K562 (cell line): ENCODE data around the gene GPR37L1. TPM values are rescaled to one million over a fixed set of nuclear protein-coding genes. Genes with fewer than 3 reads are reported as not detected.
A peak's percentile ranks its signal among the peaks of the same experiment; 100 is the strongest.

ENCODE experiments used
- BCL6 ChIP-seq: fragments of 250-450 bp; sonication (Bioruptor Pico); IDR thresholded peaks from 2 replicates; pipeline ENCODE4 v1.4.0; 2020
- CREB1 ChIP-seq, 2 experiments: sonication (generic) in 1 of 2; formaldehyde crosslinking in 1 of 2; IDR thresholded peaks; 2 replicates each; pipeline versions ENCODE4 v1.6.1 to v1.8.0; 2012 to 2022; ENCODE audit warnings: inconsistent platforms in 1 of 2, mild to moderate bottlenecking in 1 of 2, missing genetic modification reagents in 1 of 2, moderate library complexity in 1 of 2
- DNMT1 ChIP-seq: fragments of 450-650 bp; IDR thresholded peaks from 2 replicates; pipeline ENCODE4 v1.6.1; 2016; ENCODE audit warnings: antibody characterized with exemption, mild to moderate bottlenecking
- ELF1 ChIP-seq: fragments of 200-800 bp; sonication (Bioruptor generic); IDR thresholded peaks from 2 replicates; pipeline ENCODE4 v1.6.1; 2016; ENCODE audit warnings: missing genetic modification characterization, missing compliant biosample characterization
- ETV5 ChIP-seq: sonication (generic); formaldehyde crosslinking; IDR thresholded peaks from 2 replicates; pipeline ENCODE4 v1.4.0; 2020; ENCODE audit warnings: low read depth, mild to moderate bottlenecking, missing genetic modification reagents
- EZH2 ChIP-seq: IDR thresholded peaks from 2 replicates; pipeline ENCODE4 v1.6.1; 2012; ENCODE audit warnings: low read depth, mild to moderate bottlenecking, inconsistent platforms, low read length, borderline replicate concordance
- HMGN3 ChIP-seq: IDR thresholded peaks from 2 replicates; pipeline ENCODE4 v1.6.1; 2011; ENCODE audit warnings: borderline replicate concordance, low read depth, mild to moderate bottlenecking, mixed read lengths, low read length; ENCODE audit not compliant: insufficient read length; ENCODE audit errors: extremely low read depth
- PHF8 ChIP-seq: fragments of 200-600 bp; sonication (generic); IDR thresholded peaks from 2 replicates; pipeline ENCODE4 v1.6.1; 2012; ENCODE audit warnings: mixed run types, mild to moderate bottlenecking, inconsistent platforms, low read length, moderate library complexity, borderline replicate concordance
- SMAD2 ChIP-seq: fragments of 150-350 bp; IDR thresholded peaks from 2 replicates; pipeline ENCODE4 v1.6.1; 2014; ENCODE audit warnings: low read depth, mild to moderate bottlenecking, low read length
- SNRNP70 ChIP-seq: fragments of 200-400 bp; formaldehyde crosslinking; optimal IDR thresholded peaks from 2 replicates; pipeline ENCODE3; 2017; ENCODE audit warnings: low read depth, low read length
- TAF1 ChIP-seq: IDR thresholded peaks from 2 replicates; pipeline ENCODE4 v1.6.1; 2011; ENCODE audit warnings: mild to moderate bottlenecking, low read length, moderate library complexity; ENCODE audit not compliant: insufficient read depth, control insufficient read depth, severe bottlenecking; ENCODE audit errors: extremely low read depth
- TFE3 ChIP-seq: fragments of 450-650 bp; formaldehyde crosslinking; IDR thresholded peaks from 2 replicates; pipeline ENCODE4 v1.4.0; 2020; ENCODE audit warnings: mild to moderate bottlenecking, mixed read lengths
- TRIM24 ChIP-seq, 2 experiments: fragments of 450-650 bp; IDR thresholded peaks; 2 replicates each; pipeline ENCODE4 v1.6.1; 2016
- ZNF23 ChIP-seq: fragments of 250-450 bp; sonication (Bioruptor Pico); IDR thresholded peaks from 2 replicates; pipeline ENCODE4 v1.4.0; 2020; ENCODE audit warnings: mild to moderate bottlenecking
- ZNF41 ChIP-seq: fragments of 250-450 bp; sonication (Bioruptor Pico); conservative IDR thresholded peaks from 2 replicates; pipeline ENCODE4 v1.4.0; 2020; ENCODE audit warnings: mild to moderate bottlenecking
- ZNF766 ChIP-seq: fragments of 200-800 bp; sonication (Bioruptor generic); conservative IDR thresholded peaks from 2 replicates; pipeline ENCODE4 v1.6.1; 2016; ENCODE audit warnings: missing genetic modification characterization, missing compliant biosample characterization
- ZSCAN29 ChIP-seq: fragments of 450-650 bp; IDR thresholded peaks from 2 replicates; pipeline ENCODE4 v1.6.1; 2017
- polyA plus RNA-seq, 8 experiments: library from polyadenylated mRNA; depleted of rRNA in 4 of 8; stranded (reverse) in 5 of 8; unstranded in 3 of 8; fragments of >200 nt; fragmentation: Nextera tagmentation in 2 of 8; fragmentation: Illumina TruSeq in 1 of 8; extraction: Ambion mirVana in 2 of 8; extraction: Trizol in 1 of 8; gene quantifications; 2 replicates each; pipeline versions ENCODE4 v1.2.1 to v1.2.3, GENCODE V29; 2011 to 2014; ENCODE audit warnings: inconsistent platforms in 1 of 8, missing spikeins in 1 of 8
- total RNA-seq, 7 experiments: library from RNA; depleted of rRNA in 6 of 7; stranded (reverse); fragments of >200 nt in 6 of 7; fragmentation: Illumina TruSeq in 2 of 7; extraction: Trizol in 2 of 7; gene quantifications; 2 replicates each; pipeline versions ENCODE4 v1.2.1 to v1.2.3, GENCODE V29; 2011 to 2021; ENCODE audit warnings: low replicate concordance in 1 of 7
- TF ChIP-seq, protein P1 (sequence below): fragments of 250-450 bp; sonication (Bioruptor Pico); IDR thresholded peaks from 2 replicates; pipeline ENCODE4 v1.5.0; 2022; ENCODE audit warnings: mild to moderate bottlenecking
- TF ChIP-seq, protein P2 (sequence below): sonication (generic); formaldehyde crosslinking; IDR thresholded peaks from 2 replicates; pipeline ENCODE4 v1.8.0; 2022; ENCODE audit warnings: mild to moderate bottlenecking, low read depth, missing genetic modification reagents
- TF ChIP-seq, protein P3 (sequence below): fragments of 450-650 bp; IDR thresholded peaks from 2 replicates; pipeline ENCODE4 v1.6.1; 2018; ENCODE audit warnings: mild to moderate bottlenecking, low read depth; ENCODE audit not compliant: partially characterized antibody
- TF ChIP-seq, protein P4 (sequence below): fragments of 200-800 bp; sonication (Bioruptor generic); IDR thresholded peaks from 2 replicates; pipeline ENCODE4 v1.6.1; 2017; ENCODE audit warnings: missing genetic modification characterization, missing compliant biosample characterization

The GPR37L1 gene
- total and polyA plus RNA-seq, 9 of the 15 experiments (the other 6 are each of a cell fraction or from before 2014, with no cell fraction given) = not detected

- TF ChIP-seq, protein P1, sequence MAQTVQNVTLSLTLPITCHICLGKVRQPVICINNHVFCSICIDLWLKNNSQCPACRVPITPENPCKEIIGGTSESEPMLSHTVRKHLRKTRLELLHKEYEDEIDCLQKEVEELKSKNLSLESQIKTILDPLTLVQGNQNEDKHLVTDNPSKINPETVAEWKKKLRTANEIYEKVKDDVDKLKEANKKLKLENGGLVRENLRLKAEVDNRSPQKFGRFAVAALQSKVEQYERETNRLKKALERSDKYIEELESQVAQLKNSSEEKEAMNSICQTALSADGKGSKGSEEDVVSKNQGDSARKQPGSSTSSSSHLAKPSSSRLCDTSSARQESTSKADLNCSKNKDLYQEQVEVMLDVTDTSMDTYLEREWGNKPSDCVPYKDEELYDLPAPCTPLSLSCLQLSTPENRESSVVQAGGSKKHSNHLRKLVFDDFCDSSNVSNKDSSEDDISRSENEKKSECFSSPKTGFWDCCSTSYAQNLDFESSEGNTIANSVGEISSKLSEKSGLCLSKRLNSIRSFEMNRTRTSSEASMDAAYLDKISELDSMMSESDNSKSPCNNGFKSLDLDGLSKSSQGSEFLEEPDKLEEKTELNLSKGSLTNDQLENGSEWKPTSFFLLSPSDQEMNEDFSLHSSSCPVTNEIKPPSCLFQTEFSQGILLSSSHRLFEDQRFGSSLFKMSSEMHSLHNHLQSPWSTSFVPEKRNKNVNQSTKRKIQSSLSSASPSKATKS (CRISPR knock-in tag) = no peak
- no peak for TF ChIP-seq DNMT1
- TF ChIP-seq ELF1 (tag) = 0 out of 2 replicates have a peak, but pooled peaks have one; percentile 53
- TF ChIP-seq, protein P2, sequence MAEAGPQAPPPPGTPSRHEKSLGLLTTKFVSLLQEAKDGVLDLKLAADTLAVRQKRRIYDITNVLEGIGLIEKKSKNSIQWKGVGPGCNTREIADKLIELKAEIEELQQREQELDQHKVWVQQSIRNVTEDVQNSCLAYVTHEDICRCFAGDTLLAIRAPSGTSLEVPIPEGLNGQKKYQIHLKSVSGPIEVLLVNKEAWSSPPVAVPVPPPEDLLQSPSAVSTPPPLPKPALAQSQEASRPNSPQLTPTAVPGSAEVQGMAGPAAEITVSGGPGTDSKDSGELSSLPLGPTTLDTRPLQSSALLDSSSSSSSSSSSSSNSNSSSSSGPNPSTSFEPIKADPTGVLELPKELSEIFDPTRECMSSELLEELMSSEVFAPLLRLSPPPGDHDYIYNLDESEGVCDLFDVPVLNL (CRISPR knock-in tag) = no peak
- TF ChIP-seq, protein P3, sequence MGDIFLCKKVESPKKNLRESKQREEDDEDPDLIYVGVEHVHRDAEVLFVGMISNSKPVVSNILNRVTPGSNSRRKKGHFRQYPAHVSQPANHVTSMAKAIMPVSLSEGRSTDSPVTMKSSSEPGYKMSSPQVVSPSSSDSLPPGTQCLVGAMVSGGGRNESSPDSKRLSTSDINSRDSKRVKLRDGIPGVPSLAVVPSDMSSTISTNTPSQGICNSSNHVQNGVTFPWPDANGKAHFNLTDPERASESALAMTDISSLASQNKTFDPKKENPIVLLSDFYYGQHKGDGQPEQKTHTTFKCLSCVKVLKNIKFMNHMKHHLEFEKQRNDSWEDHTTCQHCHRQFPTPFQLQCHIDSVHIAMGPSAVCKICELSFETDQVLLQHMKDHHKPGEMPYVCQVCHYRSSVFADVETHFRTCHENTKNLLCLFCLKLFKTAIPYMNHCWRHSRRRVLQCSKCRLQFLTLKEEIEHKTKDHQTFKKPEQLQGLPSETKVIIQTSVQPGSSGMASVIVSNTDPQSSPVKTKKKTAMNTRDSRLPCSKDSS = no peak
- TF ChIP-seq EZH2 = no peak
- peak; percentile 28; the same call in 1 of the 2 replicates for TF ChIP-seq PHF8
- TF ChIP-seq SNRNP70 = no peak
- no peak for TF ChIP-seq TRIM24 (IDR thresholded peaks at IDR 0.05)
- TF ChIP-seq BCL6 (CRISPR knock-in tag) = no peak
- TF ChIP-seq HMGN3 = peak; percentile 19
- TF ChIP-seq TAF1 = peak; percentile 57
- TF ChIP-seq CREB1 (IDR thresholded peaks at IDR 0.05) = no peak
- no peak for TF ChIP-seq CREB1 (CRISPR knock-in tag; IDR thresholded peaks at IDR 0.05)
- no peak for TF ChIP-seq ZNF23
- no peak for TF ChIP-seq ZNF41 (CRISPR knock-in tag)
- peak; percentile 15; the same call in 1 of the 2 replicates for TF ChIP-seq ZNF766 (CRISPR knock-in tag)
- peak; percentile 37; the same call in 1 of the 2 replicates for TF ChIP-seq ETV5 (CRISPR knock-in tag)
- TF ChIP-seq TFE3 (CRISPR knock-in tag) = no peak
- no peak for TF ChIP-seq ZSCAN29
- no peak for TF ChIP-seq SMAD2
- TF ChIP-seq, protein P4, sequence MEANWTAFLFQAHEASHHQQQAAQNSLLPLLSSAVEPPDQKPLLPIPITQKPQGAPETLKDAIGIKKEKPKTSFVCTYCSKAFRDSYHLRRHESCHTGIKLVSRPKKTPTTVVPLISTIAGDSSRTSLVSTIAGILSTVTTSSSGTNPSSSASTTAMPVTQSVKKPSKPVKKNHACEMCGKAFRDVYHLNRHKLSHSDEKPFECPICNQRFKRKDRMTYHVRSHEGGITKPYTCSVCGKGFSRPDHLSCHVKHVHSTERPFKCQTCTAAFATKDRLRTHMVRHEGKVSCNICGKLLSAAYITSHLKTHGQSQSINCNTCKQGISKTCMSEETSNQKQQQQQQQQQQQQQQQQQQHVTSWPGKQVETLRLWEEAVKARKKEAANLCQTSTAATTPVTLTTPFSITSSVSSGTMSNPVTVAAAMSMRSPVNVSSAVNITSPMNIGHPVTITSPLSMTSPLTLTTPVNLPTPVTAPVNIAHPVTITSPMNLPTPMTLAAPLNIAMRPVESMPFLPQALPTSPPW (CRISPR knock-in tag) = peak; percentile 94
These were observed 39.3 kb downstream of the GPR37L1 start (continued) for GRCh38 chr1:202162047-202162417.
